ENCODE measurements around the gene PAX5.

GRCh38 chr9:36866840-36867239 lies 167.2 kb downstream of the PAX5 start:
- TF ChIP-seq ZSCAN29 (CRISPR knock-in tag; conservative IDR thresholded peaks at IDR 0.05) (no peak), CERS6 (CRISPR knock-in tag; IDR thresholded peaks at IDR 0.05) (no peak), ETS1 (CRISPR knock-in tag; IDR thresholded peaks at IDR 0.05) (no peak), CTCF (CRISPR knock-in tag; IDR thresholded peaks at IDR 0.05) (peak; percentile 25), MAX (IDR thresholded peaks at IDR 0.05) (no peak), NFYB (CRISPR knock-in tag; IDR thresholded peaks at IDR 0.05) (no peak)

All from HepG2 (cell line).